Erythroblast (primary cell): Measurements from ENCODE around the gene FAM43A.

Source experiments
- GATA1 ChIP-seq: IDR thresholded peaks from 2 replicates; pipeline ENCODE4 v1.6.1; 2011; ENCODE audit warnings: low read depth, mild to moderate bottlenecking, control low read depth, low read length, moderate library complexity
- POLR2A ChIP-seq: IDR thresholded peaks from 2 replicates; pipeline ENCODE4 v1.6.1; 2011; ENCODE audit warnings: mild to moderate bottlenecking, low read length

DNA sequence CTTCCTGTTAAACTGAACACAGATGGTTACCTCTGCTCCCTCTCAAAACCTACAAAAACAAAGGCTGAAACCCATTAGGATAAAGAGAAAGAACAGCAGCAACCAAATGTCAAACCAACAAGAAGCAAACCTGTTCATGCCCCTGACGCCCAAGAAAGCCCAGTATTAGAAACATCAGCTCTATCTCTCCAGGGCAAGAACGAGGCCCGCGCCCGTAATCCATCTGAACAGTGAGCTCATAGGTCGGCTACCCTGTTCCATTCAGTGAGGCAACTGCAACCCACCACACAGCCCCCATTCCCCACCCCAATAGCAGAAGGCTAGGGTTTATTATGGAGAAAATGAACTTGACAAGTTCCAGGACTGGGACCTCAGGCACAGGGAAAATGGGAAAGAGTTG lies 23.7 kb upstream of the FAM43A start:
- TF ChIP-seq POLR2A: no peak
- TF ChIP-seq GATA1: no peak
